ENCODE results near the gene PGLYRP3.

The PGLYRP3 gene

GRCh38 chr1:153312570-153313186, at the start of gene PGLYRP3:
PGLYRP3 (minus strand) TSS chr1:153312952; CDS start chr1:153310665, 2,287 bp downstream.
- peaks cover 0 to 9% of the 10 kb centered on the region in 2 donors for H3K9me3 Mint-ChIP-seq
- H3K27me3 Mint-ChIP-seq = peaks cover 33% of the 10 kb centered on the region
- ATAC-seq (no peak), DNase-seq (no peak)
- H3K4me3 Mint-ChIP-seq = no peak within 1 kb of the TSS
- H3K4me1 Mint-ChIP-seq = no peaks in the 10 kb centered on the region
- H3K27ac Mint-ChIP-seq = no peak within 1 kb of the TSS

GRCh38 chr1:153362187-153362775, 49.5 kb upstream of the PGLYRP3 start:
- H3K4me3 Mint-ChIP-seq = no peak overlapping the region
- no peak for DNase-seq
- H3K4me1 Mint-ChIP-seq = peaks cover 10% of the 10 kb centered on the region
- no peak for ATAC-seq
- H3K27me3 Mint-ChIP-seq = no peaks in the 10 kb centered on the region
- no peak overlapping the region for H3K27ac Mint-ChIP-seq
- H3K9me3 Mint-ChIP-seq = no peaks in the 10 kb centered on the region

- H3K4me1 Mint-ChIP-seq = peaks cover 16% of the 10 kb centered on the region
- H3K27me3 Mint-ChIP-seq = no peaks in the 10 kb centered on the region
- H3K9me3 Mint-ChIP-seq = no peaks in the 10 kb centered on the region
- H3K4me3 Mint-ChIP-seq = no peak overlapping the region
- no peak for ATAC-seq
- H3K27ac Mint-ChIP-seq = no peak overlapping the region
- DNase-seq = no peak
Measured at GRCh38 chr1:153361480-153362109, 48.8 kb upstream of the PGLYRP3 start.

- no peak for ATAC-seq
- Mint-ChIP-seq H3K4me1 (peaks cover 22% of the 10 kb centered on the region), H3K27me3 (no peaks in the 10 kb centered on the region), H3K4me3 (no peak overlapping the region), H3K27ac (peak overlapping the region in 1 of 2 donors; percentile 78), H3K9me3 (no peaks in the 10 kb centered on the region)
- DNase-seq = no peak
Measured at GRCh38 chr1:153360592-153361479, 48.1 kb upstream of the PGLYRP3 start.

- ATAC-seq (no peak), DNase-seq (no peak)
- H3K27ac Mint-ChIP-seq = no peak overlapping the region
- H3K9me3 Mint-ChIP-seq = no peaks in the 10 kb centered on the region
- H3K27me3 Mint-ChIP-seq = no peaks in the 10 kb centered on the region
- H3K4me1 Mint-ChIP-seq = peaks cover 22% of the 10 kb centered on the region
- no peak overlapping the region for H3K4me3 Mint-ChIP-seq
Measured at GRCh38 chr1:153360190-153360589, 47.4 kb upstream of the PGLYRP3 start.

GRCh38 chr1:153359241-153359640, 46.5 kb upstream of the PGLYRP3 start:
- DNase-seq = peak in 1 of 2 donors; percentile 4
- no peak overlapping the region for H3K27ac Mint-ChIP-seq
- no peaks in the 10 kb centered on the region for H3K27me3 Mint-ChIP-seq
- no peaks in the 10 kb centered on the region for H3K9me3 Mint-ChIP-seq
- no peak overlapping the region for H3K4me3 Mint-ChIP-seq
- H3K4me1 Mint-ChIP-seq = peaks cover 22% of the 10 kb centered on the region
- no peak for ATAC-seq

- H3K27ac Mint-ChIP-seq = no peak overlapping the region
- no peaks in the 10 kb centered on the region for H3K27me3 Mint-ChIP-seq
- H3K9me3 Mint-ChIP-seq = no peaks in the 10 kb centered on the region
- peaks cover 22% of the 10 kb centered on the region for H3K4me1 Mint-ChIP-seq
- DNase-seq (no peak), ATAC-seq (no peak)
- no peak overlapping the region for H3K4me3 Mint-ChIP-seq
Measured at GRCh38 chr1:153358691-153358975, 45.9 kb upstream of the PGLYRP3 start.

- Mint-ChIP-seq H3K9me3 (no peaks in the 10 kb centered on the region), H3K4me3 (no peak within 1 kb of the TSS), H3K27me3 (no peaks in the 10 kb centered on the region), H3K27ac (peak within 1 kb of the TSS in 1 of 2 donors; percentile 30), H3K4me1 (peaks cover 22% of the 10 kb centered on the region)
- ATAC-seq (no peak), DNase-seq (peak in 1 of 2 donors; percentile 2)
Measured at GRCh38 chr1:153357853-153358690, 45.3 kb upstream of the PGLYRP3 start, which contains the start of gene S100A9. S100A9 (plus strand) TSS chr1:153357854; CDS start chr1:153358284, 430 bp downstream.

- ATAC-seq = peak; percentile 36
Measured at GRCh38 chr1:153357076-153357852, 44.5 kb upstream of the PGLYRP3 start.

GRCh38 chr1:153356392-153357075, 43.8 kb upstream of the PGLYRP3 start:
- peak in 1 of 2 donors; percentile 7 for DNase-seq
- no peak for ATAC-seq
- H3K4me3 Mint-ChIP-seq = no peak overlapping the region
- no peaks in the 10 kb centered on the region for H3K27me3 Mint-ChIP-seq
- no peak overlapping the region for H3K27ac Mint-ChIP-seq
- no peaks in the 10 kb centered on the region for H3K9me3 Mint-ChIP-seq
- H3K4me1 Mint-ChIP-seq = peaks cover 22% of the 10 kb centered on the region

More at GRCh38 chr1:153357076-153357852, 44.5 kb upstream of the PGLYRP3 start:
- H3K4me3 Mint-ChIP-seq = no peak overlapping the region
- peak in 1 of 2 donors; percentile 8 for DNase-seq
- H3K27me3 Mint-ChIP-seq = no peaks in the 10 kb centered on the region
- H3K4me1 Mint-ChIP-seq = peaks cover 22% of the 10 kb centered on the region
- peak overlapping the region in 1 of 2 donors; percentile 30 for H3K27ac Mint-ChIP-seq
- no peaks in the 10 kb centered on the region for H3K9me3 Mint-ChIP-seq

GRCh38 chr1:153355445-153356071, 42.8 kb upstream of the PGLYRP3 start:
- Mint-ChIP-seq H3K9me3 (no peaks in the 10 kb centered on the region), H3K4me1 (peaks cover 22% of the 10 kb centered on the region), H3K27ac (no peak overlapping the region), H3K27me3 (no peaks in the 10 kb centered on the region), H3K4me3 (no peak overlapping the region)
- DNase-seq (peak; percentile 43 to 52), ATAC-seq (peak; percentile 88)

GRCh38 chr1:153354515-153355193, 41.9 kb upstream of the PGLYRP3 start:
- DNase-seq (peak in 1 of 2 donors; percentile 1), ATAC-seq (no peak)
- Mint-ChIP-seq H3K27ac (no peak overlapping the region), H3K4me1 (peaks cover 22% of the 10 kb centered on the region), H3K27me3 (peaks cover 5% of the 10 kb centered on the region), H3K9me3 (no peaks in the 10 kb centered on the region), H3K4me3 (no peak overlapping the region)

All from stimulated activated naive CD8-positive, alpha-beta T cell treated with anti-CD3 and anti-CD28 coated beads, Interleukin-15, amount 100 ng/mL, for 72 hours (primary cell).